ENCODE data around the gene CACNA2D3. TPM values are rescaled to one million over a fixed set of nuclear protein-coding genes. Genes with fewer than 3 reads are reported as not detected.

CACNA2D3 gene
- polyA plus RNA-seq, 1 donor from 2014 or later, result 26.2 TPM

- H3K4me3 ChIP-seq (ENCODE audit: low read length), result no peak overlapping the region
- no peaks in the 10 kb centered on the region for H3K9me2 ChIP-seq (ENCODE audit: insufficient read depth, low read length)
- H3F3A ChIP-seq (ENCODE audit: insufficient read depth, low read length, poor library complexity, severe bottlenecking), result no peaks in the 10 kb centered on the region
- no peak overlapping the region for H3K27ac ChIP-seq (ENCODE audit: low read length)
- H3K36me3 ChIP-seq (ENCODE audit: insufficient read depth, low read length), result no peaks in the 10 kb centered on the region
- no peak overlapping the region for H3K9ac ChIP-seq (ENCODE audit: low read length)
- H3K79me2 ChIP-seq (replicated peaks; ENCODE audit: insufficient read depth, low read length), result no peaks in the 10 kb centered on the region
- TF ChIP-seq EP300 (conservative IDR thresholded peaks at IDR 0.05; ENCODE audit: poor library complexity, severe bottlenecking) (no peak), RAD21 (conservative IDR thresholded peaks at IDR 0.05) (no peak), REST (IDR thresholded peaks at IDR 0.05; ENCODE audit: borderline replicate concordance) (no peak), EZH2 (IDR thresholded peaks at IDR 0.05; ENCODE audit: borderline replicate concordance, insufficient read depth, low read length, poor library complexity, severe bottlenecking) (no peak), SMC3 (conservative IDR thresholded peaks at IDR 0.05; ENCODE audit: poor library complexity) (no peak), CTCF (IDR thresholded peaks at IDR 0.05; ENCODE audit: poor library complexity, severe bottlenecking) (no peak), TAF1 (IDR thresholded peaks at IDR 0.05; ENCODE audit: low read depth) (no peak), MXI1 (conservative IDR thresholded peaks at IDR 0.05; ENCODE audit: poor library complexity, severe bottlenecking) (no peak)
- H2AFZ ChIP-seq (ENCODE audit: low read depth, low read length), result no peak overlapping the region
- H3K4me2 ChIP-seq (ENCODE audit: low read length), result no peak overlapping the region
- H3K9me3 ChIP-seq (ENCODE audit: low read length), result no peaks in the 10 kb centered on the region
- no peaks in the 10 kb centered on the region for H4K20me1 ChIP-seq (ENCODE audit: insufficient read depth)
- H3K27me3 ChIP-seq (ENCODE audit: insufficient read depth, low read depth, low read length), result no peaks in the 10 kb centered on the region
Measured at GRCh38 chr3:54211097-54211496, 88.7 kb downstream of the CACNA2D3 start.

GRCh38 chr3:54212723-54213122 is 90.4 kb downstream of the CACNA2D3 start:
- Histone ChIP-seq H3K9me3 (ENCODE audit: low read length) (no peaks in the 10 kb centered on the region), H2AFZ (ENCODE audit: low read depth, low read length) (no peak overlapping the region), H3K27me3 (ENCODE audit: insufficient read depth, low read depth, low read length) (no peaks in the 10 kb centered on the region), H3K27ac (ENCODE audit: low read length) (no peak overlapping the region), H3K9ac (ENCODE audit: low read length) (no peak overlapping the region), H4K20me1 (ENCODE audit: insufficient read depth) (no peaks in the 10 kb centered on the region), H3K9me2 (ENCODE audit: insufficient read depth, low read length) (no peaks in the 10 kb centered on the region), H3F3A (ENCODE audit: insufficient read depth, low read length, poor library complexity, severe bottlenecking) (no peaks in the 10 kb centered on the region), H3K4me3 (ENCODE audit: low read length) (no peak overlapping the region), H3K36me3 (ENCODE audit: insufficient read depth, low read length) (no peaks in the 10 kb centered on the region), H3K4me2 (ENCODE audit: low read length) (no peak overlapping the region), H3K79me2 (replicated peaks; ENCODE audit: insufficient read depth, low read length) (no peaks in the 10 kb centered on the region)
- no peak for TF ChIP-seq POLR2AphosphoS5 (IDR thresholded peaks at IDR 0.05)
- no peak for TF ChIP-seq EZH2 (IDR thresholded peaks at IDR 0.05; ENCODE audit: borderline replicate concordance, insufficient read depth, low read length, poor library complexity, severe bottlenecking)
- TF ChIP-seq CTCF (IDR thresholded peaks at IDR 0.05; ENCODE audit: poor library complexity, severe bottlenecking), result no peak
- no peak for TF ChIP-seq MXI1 (conservative IDR thresholded peaks at IDR 0.05; ENCODE audit: poor library complexity, severe bottlenecking)
- TF ChIP-seq EP300 (conservative IDR thresholded peaks at IDR 0.05; ENCODE audit: poor library complexity, severe bottlenecking), result no peak
- no peak for TF ChIP-seq REST (IDR thresholded peaks at IDR 0.05; ENCODE audit: borderline replicate concordance)
- no peak for TF ChIP-seq TAF1 (IDR thresholded peaks at IDR 0.05; ENCODE audit: low read depth)

Data from neural cell (in vitro differentiated cells).